MM.1S (cell line): ENCODE data around the gene TMEM37.

Source experiments
- CTCF ChIP-seq: fragments of 300-600 bp; sonication (generic); IDR thresholded peaks from 2 replicates; pipeline ENCODE4 v1.5.1; 2016; ENCODE audit warnings: antibody characterized with exemption, low read length, mixed read lengths
- EZH2 ChIP-seq: fragments of 300-600 bp; sonication (generic); optimal IDR thresholded peaks from 2 replicates; pipeline ENCODE3; 2017; ENCODE audit warnings: low read depth, mild to moderate bottlenecking, antibody characterized with exemption, low read length, mixed read lengths
- EZH2phosphoT487 ChIP-seq: fragments of 300-600 bp; sonication (generic); IDR thresholded peaks from 2 replicates; pipeline ENCODE4 v1.6.1; 2018; ENCODE audit warnings: antibody characterized with exemption, low read length

- no peak for TF ChIP-seq CTCF
- TF ChIP-seq EZH2: no peak
- no peak for TF ChIP-seq EZH2phosphoT487
These were observed 26.5 kb upstream of the TMEM37 start for GRCh38 chr2:119405151-119405550.
